ENCODE results near the gene MYO3B. TPM values are rescaled to one million over a fixed set of nuclear protein-coding genes. Genes with fewer than 3 reads are reported as not detected.

MYO3B gene
- total and polyA plus RNA-seq, 2 of the 8 experiments (the other 6 are each of a cell fraction or from before 2014, with no cell fraction given), result 0.17 to 0.19 TPM

GRCh38 chr2:170202437-170202836, 24.5 kb downstream of the MYO3B start:
- no peak overlapping the region for H3K14ac ChIP-seq (ENCODE audit: insufficient read length)
- DNase-seq (ENCODE audit: low read depth in 1 of 2, low spot score in 2 of 2) (no peak), FAIRE-seq (no peak)
- no peak overlapping the region for H4K8ac ChIP-seq (ENCODE audit: extremely low read depth, insufficient read depth, low read length)
- CTCF ChIA-PET (ENCODE audit: partially characterized antibody), result no interaction called here
- no peak overlapping the region for H3K4ac ChIP-seq (replicated peaks; ENCODE audit: insufficient read length, low read depth, low read length)
- no peak overlapping the region for H2AK5ac ChIP-seq (ENCODE audit: low read depth, low read length)
- H3K18ac ChIP-seq (ENCODE audit: extremely low read depth, low read length), result no peak overlapping the region
- H3K9me3 ChIP-seq (ENCODE audit: insufficient read depth in 2 of 2, low read depth in 1 of 2, low read length in 1 of 2), result peaks cover 0 to 2% of the 10 kb centered on the region in 2 experiments; a peak in 1 of 4 replicates
- H2BK20ac ChIP-seq (ENCODE audit: low read length), result no peak overlapping the region
- POLR2A ChIA-PET (ENCODE audit: partially characterized antibody), result no interaction called here
- H3K4me3 ChIP-seq (ENCODE audit: extremely low read depth in 1 of 4, insufficient read depth in 2 of 4, low read depth in 3 of 4, low read length in 4 of 4), result no peak overlapping the region
- no peaks in the 10 kb centered on the region for H3K79me2 ChIP-seq (ENCODE audit: control insufficient read depth in 1 of 2, insufficient read depth in 2 of 2, low read length in 2 of 2)
- TF ChIP-seq GABPA (IDR thresholded peaks at IDR 0.05; ENCODE audit: borderline replicate concordance, insufficient read depth, low read length), result no peak
- no peak for TF ChIP-seq RFX5 (IDR thresholded peaks at IDR 0.05; ENCODE audit: borderline replicate concordance, low read depth, low read length)
- no peak for TF ChIP-seq NANOG (IDR thresholded peaks at IDR 0.05; ENCODE audit: insufficient read depth, low read depth, low read length, poor library complexity, severe bottlenecking)
- TF ChIP-seq, protein P1, sequence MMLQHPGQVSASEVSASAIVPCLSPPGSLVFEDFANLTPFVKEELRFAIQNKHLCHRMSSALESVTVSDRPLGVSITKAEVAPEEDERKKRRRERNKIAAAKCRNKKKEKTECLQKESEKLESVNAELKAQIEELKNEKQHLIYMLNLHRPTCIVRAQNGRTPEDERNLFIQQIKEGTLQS (IDR thresholded peaks at IDR 0.05; ENCODE audit: insufficient read depth, low read depth, low read length), result no peak
- no peak for TF ChIP-seq SP1 (IDR thresholded peaks at IDR 0.05; ENCODE audit: low read depth, low read length)
- no peak for TF ChIP-seq GTF2F1 (IDR thresholded peaks at IDR 0.05; ENCODE audit: borderline replicate concordance, low read depth, low read length)
- H3K27ac ChIP-seq (ENCODE audit: low read depth, low read length), result no peak overlapping the region
- peaks cover 0 to 3% (median 0%) of the 10 kb centered on the region in 4 experiments; a peak in 2 of 8 replicates for H3K36me3 ChIP-seq (ENCODE audit: control insufficient read depth in 2 of 4, insufficient read depth in 4 of 4, low read length in 3 of 4)
- H3K9ac ChIP-seq (replicated peaks in 1 of 4; ENCODE audit: extremely low read depth in 1 of 4, low read depth in 3 of 4, low read length in 3 of 4), result no peak overlapping the region
- no peaks in the 10 kb centered on the region for H3K27me3 ChIP-seq (replicated peaks in 1 of 4; ENCODE audit: control insufficient read depth in 3 of 4, extremely low read depth in 1 of 4, insufficient read depth in 3 of 4, low read length in 3 of 4)
- no peak overlapping the region for H3K23ac ChIP-seq (ENCODE audit: insufficient read length)
- no peaks in the 10 kb centered on the region for H4K20me1 ChIP-seq (replicated peaks in 1 of 2; ENCODE audit: control insufficient read depth in 1 of 2, insufficient read depth in 2 of 2, low read length in 2 of 2)
- no peak overlapping the region for H2BK15ac ChIP-seq (ENCODE audit: low read length)
- peak overlapping the region; percentile 16 for H4K91ac ChIP-seq (replicated peaks; ENCODE audit: insufficient read length, low read length)
- H3K4me2 ChIP-seq (ENCODE audit: insufficient read depth in 1 of 2, low read depth in 2 of 2, low read length in 2 of 2), result no peak overlapping the region
- H2BK5ac ChIP-seq (ENCODE audit: low read depth, low read length), result no peak overlapping the region
- no peak overlapping the region for H4K5ac ChIP-seq (ENCODE audit: insufficient read length, low read depth, low read length)
- H3K79me1 ChIP-seq (ENCODE audit: low read depth, low read length), result no peaks in the 10 kb centered on the region
- no peak overlapping the region for H2BK12ac ChIP-seq (ENCODE audit: low read depth, low read length)
- H2BK120ac ChIP-seq (replicated peaks; ENCODE audit: low read depth, low read length), result no peak overlapping the region
- no peak overlapping the region for H3K56ac ChIP-seq (replicated peaks; ENCODE audit: insufficient read length, low read depth, low read length)
- H3K4me1 ChIP-seq (replicated peaks in 1 of 4; ENCODE audit: control insufficient read depth in 3 of 4, insufficient read depth in 4 of 4, low read length in 3 of 4), result no peaks in the 10 kb centered on the region
- no peaks in the 10 kb centered on the region for H3K23me2 ChIP-seq (ENCODE audit: low read depth, low read length)
- H2AFZ ChIP-seq (ENCODE audit: low read length), result 0 out of 2 replicates have a peak overlapping the region, but pooled peaks have one; percentile 11
- WGBS, 2 experiments (ENCODE audit: extremely low coverage in 1 of 2, insufficient coverage in 1 of 2, insufficient read length in 1 of 2, insufficient replicate concordance in 2 of 2, low coverage in 1 of 2, low lambda C conversion rate in 2 of 2, missing lambda C conversion rate in 1 of 2), result 95% methylated on average over 1 of the region's 1 CpG; no CpG with 5 or more reads in 1 of the 2 experiments
